Adrenal gland (tissue), 19 donors: ENCODE results near the gene PABPC3. TPM values are rescaled to one million over a fixed set of nuclear protein-coding genes. Genes with fewer than 3 reads are reported as not detected.

Experiments used
- DNase-seq, 7 donors: peaks; one replicate each; pipeline ENCODE4 v3.0.0-alpha.2; 2019 to 2020
- H3K27ac ChIP-seq, 5 donors: fragments of 200-600 bp; sonication (generic) in 4 of 5; 1 replicate in 3 of 5; 2 replicates in 2 of 5; pipeline versions ENCODE4 v1.5.1 to v1.8.0; 2016 to 2020; ENCODE audit warnings: mild to moderate bottlenecking in 1 of 5
- H3K27me3 ChIP-seq: fragments of 200-600 bp; 2 replicates; pipeline ENCODE4 v1.8.0; 2021
- H3K36me3 ChIP-seq, 2 donors: fragments of 200-600 bp; replicated peaks in 1 of 2; 1 replicate in 1 of 2; 2 replicates in 1 of 2; pipeline versions ENCODE4 v1.5.1 to v1.8.0; 2018 to 2022
- H3K4me1 ChIP-seq, 2 donors: fragments of 200-600 bp; replicated peaks in 1 of 2; 1 replicate in 1 of 2; 2 replicates in 1 of 2; pipeline versions ENCODE4 v1.5.1 to v1.8.0; 2018 to 2021
- H3K4me3 ChIP-seq, 4 donors: fragments of 200-600 bp; sonication (generic) in 3 of 4; one replicate each; pipeline ENCODE4 v1.5.1; 2016 to 2018
- H3K9me3 ChIP-seq, 3 donors: fragments of 200-600 bp; sonication (generic) in 1 of 3; replicated peaks in 1 of 3; 1 replicate in 2 of 3; 2 replicates in 1 of 3; pipeline versions ENCODE4 v1.5.1 to v1.8.0; 2016 to 2021
- POLR2A ChIP-seq, 2 donors: fragments of 450-650 bp; IDR thresholded peaks; one replicate each; pipeline ENCODE4 v1.6.1; 2017; ENCODE audit warnings: antibody characterized with exemption in 2 of 2, mild to moderate bottlenecking in 2 of 2, moderate library complexity in 1 of 2
- WGBS, 4 donors: extraction: QIAGEN DNeasy Blood & Tissue Kit in 2 of 4; methylation state at CpG; one replicate each; pipeline versions ENCODE4 v1.1.5 to v1.1.7; 2013 to 2017; 5-methylcytosine and 5-hydroxymethylcytosine counted together
- intact Hi-C, 2 donors: fragments of 100-400 bp; cut with DNase I; formaldehyde crosslinking; loops; one replicate each; pipeline versions ENCODE4 v1.14.1 to v1.15.0; 2022 to 2023
- long read RNA-seq, 10 donors: library from polyadenylated mRNA in 3 of 10; unstranded in 2 of 10; stranded (forward) in 1 of 10; transcript quantifications; one replicate each; pipeline ENCODE4 v2.0.0 and lab custom pipeline, GENCODE V29; 2021 to 2026
- polyA plus RNA-seq, 3 donors: library from polyadenylated mRNA; stranded (reverse); fragments of 200-250 nt in 2 of 3; fragments of 350-450 nt in 1 of 3; fragmentation: Illumina TruSeq in 1 of 3; extraction: RNeasy Lipid Tissue Mini Kit (QIAGEN cat#74804) in 1 of 3; gene quantifications; one replicate each; pipeline ENCODE4 v1.2.3, GENCODE V29; 2013 to 2014
- total RNA-seq, 9 donors: library from RNA; depleted of rRNA in 4 of 9; stranded (reverse); fragments of >200 nt in 4 of 9; fragments of 120-200 nt in 1 of 9; fragmentation: NEBNext Ultra II Directional in 1 of 9; extraction: Animal tissue kit (Norgen Biotek cat#: 25700) in 1 of 9; gene quantifications; one replicate each; pipeline versions ENCODE4 v1.1.0 to v1.2.4, GENCODE V29; 2013 to 2023
- TF ChIP-seq, protein P1 (sequence below), 6 experiments: fragments of 450-650 bp in 4 of 6; fragments of 200-600 bp in 2 of 6; sonication (generic) in 1 of 6; IDR thresholded peaks; 1 replicate in 5 of 6; 2 replicates in 1 of 6; pipeline versions ENCODE4 v1.5.1 to v1.8.0; 2016 to 2021; ENCODE audit warnings: antibody characterized with exemption in 6 of 6, mild to moderate bottlenecking in 2 of 6, moderate library complexity in 1 of 6
- donor health status: healthy with polysubstance abuse.
- donor health status: Bipolar disorder and iron deficiency.
- donor health status: DM: yes; HTN: yes; CAD: no.
- donor health status: DM: no; HTN: no; CAD: no.
- donor health status: DM: no; HTN: no; CAD: no.
- donor health status: DM: yes; HTN: yes; CAD: no.

Gene PABPC3
- total RNA-seq (under 1 TPM in 5 of 9 donors, not detected in 4; 0.06 to 0.19 (median 0.13) TPM), polyA plus RNA-seq (under 1 TPM in 2 of 3 donors, not detected in 1; 0.07 to 0.38 TPM)
- long read RNA-seq, donor 1, result 0 reads
- long read RNA-seq, donor 2, result 0 reads
- long read RNA-seq, donor 3, result 0 reads
- long read RNA-seq, donor 4, result 0 reads
- long read RNA-seq, donor 5, result 0 reads
- long read RNA-seq, donor 6, result 0 reads
- long read RNA-seq, donor 7, result 0 reads
- long read RNA-seq, donor 8, result 0 reads
- long read RNA-seq, donor 9, result 0 reads
- long read RNA-seq, donor 10, result 0 reads

DNA sequence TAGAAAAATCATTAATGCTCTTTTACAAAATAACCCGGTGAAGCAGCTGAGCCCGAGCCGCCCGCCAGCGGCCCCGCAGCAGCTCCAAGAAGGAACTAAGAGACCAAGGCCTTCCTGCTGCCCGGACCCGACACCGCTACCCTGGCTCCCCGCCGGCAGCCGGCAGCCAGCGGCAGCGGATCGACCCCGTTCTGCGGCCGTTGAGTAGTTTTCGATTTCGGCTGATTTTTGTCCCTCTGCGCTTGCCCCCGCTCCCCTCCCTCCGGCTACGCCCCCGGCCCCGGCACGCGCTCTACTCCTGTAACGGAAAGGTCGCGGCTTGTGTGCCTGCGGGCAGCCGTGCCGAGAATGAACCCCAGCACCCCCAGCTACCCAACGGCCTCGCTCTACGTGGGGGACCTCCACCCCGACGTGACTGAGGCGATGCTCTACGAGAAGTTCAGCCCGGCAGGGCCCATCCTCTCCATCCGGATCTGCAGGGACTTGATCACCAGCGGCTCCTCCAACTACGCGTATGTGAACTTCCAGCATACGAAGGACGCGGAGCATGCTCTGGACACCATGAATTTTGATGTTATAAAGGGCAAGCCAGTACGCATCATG is at the start of gene PABPC3:
Gene PABPC3, plus strand, starts transcription at position 286 of the 603 bp plus-strand sequence. Its CDS starts 63 bp downstream, at position 349.
- WGBS, 4 donors, result 28 to 42% (median 32%) methylated on average over 24 to 50 of the region's 50 CpGs
- H3K27me3 ChIP-seq, result peaks cover 23% of the 10 kb centered on the region
- no peak within 1 kb of the TSS for H3K4me3 ChIP-seq
- no peaks in the 10 kb centered on the region for H3K9me3 ChIP-seq
- intact Hi-C loops, result no loop called here
- no peak for DNase-seq
- TF ChIP-seq POLR2A (IDR thresholded peaks at IDR 0.05), result no peak
- TF ChIP-seq, protein P1, sequence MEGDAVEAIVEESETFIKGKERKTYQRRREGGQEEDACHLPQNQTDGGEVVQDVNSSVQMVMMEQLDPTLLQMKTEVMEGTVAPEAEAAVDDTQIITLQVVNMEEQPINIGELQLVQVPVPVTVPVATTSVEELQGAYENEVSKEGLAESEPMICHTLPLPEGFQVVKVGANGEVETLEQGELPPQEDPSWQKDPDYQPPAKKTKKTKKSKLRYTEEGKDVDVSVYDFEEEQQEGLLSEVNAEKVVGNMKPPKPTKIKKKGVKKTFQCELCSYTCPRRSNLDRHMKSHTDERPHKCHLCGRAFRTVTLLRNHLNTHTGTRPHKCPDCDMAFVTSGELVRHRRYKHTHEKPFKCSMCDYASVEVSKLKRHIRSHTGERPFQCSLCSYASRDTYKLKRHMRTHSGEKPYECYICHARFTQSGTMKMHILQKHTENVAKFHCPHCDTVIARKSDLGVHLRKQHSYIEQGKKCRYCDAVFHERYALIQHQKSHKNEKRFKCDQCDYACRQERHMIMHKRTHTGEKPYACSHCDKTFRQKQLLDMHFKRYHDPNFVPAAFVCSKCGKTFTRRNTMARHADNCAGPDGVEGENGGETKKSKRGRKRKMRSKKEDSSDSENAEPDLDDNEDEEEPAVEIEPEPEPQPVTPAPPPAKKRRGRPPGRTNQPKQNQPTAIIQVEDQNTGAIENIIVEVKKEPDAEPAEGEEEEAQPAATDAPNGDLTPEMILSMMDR (IDR thresholded peaks at IDR 0.05), result no peak
- no peaks in the 10 kb centered on the region for H3K36me3 ChIP-seq
- no peaks in the 10 kb centered on the region for H3K4me1 ChIP-seq
- H3K27ac ChIP-seq, result no peak within 1 kb of the TSS

DNA sequence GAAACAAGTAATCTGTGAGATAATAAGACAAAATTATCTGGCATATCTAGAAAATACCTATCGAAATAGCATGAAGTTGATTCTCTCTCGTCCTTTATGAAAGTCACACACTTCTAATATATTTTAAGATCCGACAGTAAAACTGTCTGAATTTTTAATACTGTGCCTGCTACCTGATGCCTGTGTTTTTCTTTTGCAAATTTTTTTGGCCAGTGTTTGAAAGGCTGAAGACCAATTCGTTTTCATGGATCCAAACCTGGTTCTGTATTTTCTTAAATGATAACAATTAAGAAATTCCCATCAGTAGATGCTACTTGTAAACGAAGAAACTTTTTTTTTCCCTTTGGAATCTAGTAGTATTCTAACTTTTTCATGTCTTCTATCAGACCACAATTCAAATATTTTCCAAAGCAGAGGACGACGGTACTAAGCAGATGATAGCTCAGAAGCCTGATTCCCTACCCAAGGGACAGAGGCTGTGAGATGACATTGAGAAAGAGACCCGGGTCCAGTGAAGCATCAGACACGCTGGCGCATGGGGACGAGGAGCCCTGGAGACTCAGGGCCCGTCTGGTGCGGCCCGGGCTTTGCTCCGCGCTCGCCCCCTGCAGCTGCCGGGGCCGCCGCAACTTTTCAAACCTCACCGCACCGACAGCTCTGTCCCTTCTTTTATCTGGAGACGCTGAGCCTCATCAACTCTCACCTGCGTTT is 49.5 kb upstream of the PABPC3 start:
- TF ChIP-seq POLR2A (IDR thresholded peaks at IDR 0.05), result no peak
- TF ChIP-seq, protein P1 (IDR thresholded peaks at IDR 0.05), result no peak
- WGBS, 4 donors, result 15 to 22% (median 17%) methylated on average over 24 of the region's 24 CpGs
- Histone ChIP-seq H3K4me3 (no peak overlapping the region), H3K36me3 (no peaks in the 10 kb centered on the region), H3K27me3 (peaks cover 43% of the 10 kb centered on the region), H3K4me1 (no peaks in the 10 kb centered on the region), H3K27ac (no peak overlapping the region), H3K9me3 (no peaks in the 10 kb centered on the region)
- no peak for DNase-seq
- intact Hi-C loops, result no loop called here

- DNase-seq, result no peak
- no peaks in the 10 kb centered on the region for H3K36me3 ChIP-seq
- H3K4me1 ChIP-seq, result no peaks in the 10 kb centered on the region
- H3K27me3 ChIP-seq, result peaks cover 44% of the 10 kb centered on the region
- intact Hi-C loops, result no loop called here
- 1 to 3% (median 2%) methylated on average over 10 to 39 of the region's 39 CpGs for WGBS, 4 donors
- no peak overlapping the region for H3K4me3 ChIP-seq
- TF ChIP-seq POLR2A (IDR thresholded peaks at IDR 0.05), result no peak
- TF ChIP-seq, protein P1 (IDR thresholded peaks at IDR 0.05), result no peak
- no peaks in the 10 kb centered on the region for H3K9me3 ChIP-seq
- H3K27ac ChIP-seq, result no peak overlapping the region
Observed at GRCh38 chr13:25046985-25047511, 48.9 kb upstream of the PABPC3 start.

GRCh38 chr13:25051065-25051464 is 44.9 kb upstream of the PABPC3 start:
- H3K27me3 ChIP-seq, result peaks cover 31% of the 10 kb centered on the region
- H3K27ac ChIP-seq, result no peak overlapping the region
- H3K9me3 ChIP-seq, result no peaks in the 10 kb centered on the region
- DNase-seq, result no peak
- H3K4me1 ChIP-seq, result no peaks in the 10 kb centered on the region
- TF ChIP-seq, protein P1 (IDR thresholded peaks at IDR 0.05), result no peak
- no peak for TF ChIP-seq POLR2A (IDR thresholded peaks at IDR 0.05)
- no peak overlapping the region for H3K4me3 ChIP-seq
- no peaks in the 10 kb centered on the region for H3K36me3 ChIP-seq
- intact Hi-C loops, result no loop called here
- WGBS, 4 donors, result 52 to 68% (median 57%) methylated on average over 1 of the region's 1 CpG
